DND-41 (cell line): ENCODE data around the gene NTM.

ENCODE experiments used
- ATAC-seq: fragments of 200-7000 bp; cut with Tn5 transposase; 3 replicates; pipeline ENCODE4 v1.9.1; 2021; ENCODE audit warnings: low read depth; ENCODE audit not compliant: insufficient read depth
- DNase-seq: peaks from one replicate; pipeline ENCODE4 v3.0.0-alpha.2; 2020
- H2AFZ ChIP-seq: 2 replicates; pipeline ENCODE4 v1.6.0; 2012; ENCODE audit warnings: low read depth, low read length
- H3K27ac ChIP-seq: 2 replicates; pipeline ENCODE4 v1.5.1; 2012; ENCODE audit warnings: low read length, inconsistent platforms
- H3K27me3 ChIP-seq: fragments of 200-600 bp; sonication (generic); 2 replicates; pipeline ENCODE4 v1.6.0; 2012; ENCODE audit warnings: low read length, mild to moderate bottlenecking, inconsistent platforms; ENCODE audit not compliant: insufficient read depth, poor library complexity
- H3K36me3 ChIP-seq: 2 replicates; pipeline ENCODE4 v1.5.1; 2012; ENCODE audit warnings: low read length, inconsistent platforms; ENCODE audit not compliant: insufficient read depth
- H3K4me1 ChIP-seq: 2 replicates; pipeline ENCODE4 v1.5.1; 2012; ENCODE audit warnings: mild to moderate bottlenecking, low read length; ENCODE audit not compliant: insufficient read depth
- H3K4me2 ChIP-seq: 2 replicates; pipeline ENCODE4 v1.6.0; 2012; ENCODE audit warnings: mild to moderate bottlenecking, moderate library complexity, low read length, inconsistent platforms; ENCODE audit not compliant: insufficient read depth
- H3K4me3 ChIP-seq, 2 experiments: fragments of 200-600 bp in 1 of 2; shearing (Covaris generic) in 1 of 2; 2 replicates each; pipeline ENCODE4 v1.5.1; 2012 to 2016; ENCODE audit warnings: inconsistent platforms in 2 of 2, low read length in 2 of 2, mild to moderate bottlenecking in 2 of 2, low read depth in 1 of 2, moderate library complexity in 1 of 2
- H3K79me2 ChIP-seq: 2 replicates; pipeline ENCODE4 v1.6.0; 2012; ENCODE audit warnings: low read length, inconsistent platforms; ENCODE audit not compliant: insufficient read depth
- H3K9ac ChIP-seq: 2 replicates; pipeline ENCODE4 v1.6.0; 2012; ENCODE audit warnings: low read depth, mild to moderate bottlenecking, inconsistent platforms, low read length, moderate library complexity
- H3K9me3 ChIP-seq: 2 replicates; pipeline ENCODE4 v1.5.1; 2012; ENCODE audit warnings: low read length, moderate library complexity, mild to moderate bottlenecking, inconsistent platforms; ENCODE audit not compliant: insufficient read depth, severe bottlenecking
- H4K20me1 ChIP-seq: 2 replicates; pipeline ENCODE4 v1.6.0; 2012; ENCODE audit warnings: low read length; ENCODE audit not compliant: insufficient read depth
- EZH2 ChIP-seq: IDR thresholded peaks from 3 replicates; pipeline ENCODE4 v1.6.1; 2012; ENCODE audit warnings: borderline replicate concordance, low read depth, mild to moderate bottlenecking, moderate library complexity, low read length, inconsistent platforms; ENCODE audit not compliant: severe bottlenecking
- TF ChIP-seq, protein P1 (sequence below): IDR thresholded peaks from 2 replicates; pipeline ENCODE4 v1.5.1; 2012; ENCODE audit warnings: borderline replicate concordance, low read length, moderate library complexity, mild to moderate bottlenecking; ENCODE audit not compliant: poor library complexity, severe bottlenecking; ENCODE audit errors: extremely low read depth

The NTM gene

DNA sequence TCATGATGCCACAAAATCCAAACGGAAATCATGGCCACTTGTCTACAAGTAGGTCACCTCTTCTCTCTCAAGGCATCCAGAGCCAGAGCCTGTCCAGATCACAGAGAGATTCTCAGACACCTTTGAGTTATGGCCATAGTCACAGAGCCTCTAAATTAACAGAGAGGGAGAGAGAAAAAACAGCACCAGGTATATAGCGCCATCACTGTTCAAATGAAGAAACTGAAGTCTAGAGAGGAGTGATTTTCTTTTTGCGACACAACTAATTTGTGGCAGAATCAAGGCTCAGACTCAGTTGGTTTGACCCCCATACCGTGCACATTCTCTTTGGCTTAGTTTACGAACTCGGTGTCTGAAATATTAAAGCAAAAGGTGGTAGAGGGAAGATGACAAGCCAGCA, 512.9 kb downstream of the NTM start:
- Histone ChIP-seq H3K4me1 (no peaks in the 10 kb centered on the region), H3K4me2 (no peak overlapping the region), H3K36me3 (no peaks in the 10 kb centered on the region), H2AFZ (no peak overlapping the region), H3K79me2 (no peaks in the 10 kb centered on the region), H3K27ac (no peak overlapping the region), H4K20me1 (no peaks in the 10 kb centered on the region), H3K4me3 (no peak overlapping the region), H3K9me3 (no peaks in the 10 kb centered on the region), H3K9ac (no peak overlapping the region), H3K27me3 (peaks cover 3% of the 10 kb centered on the region)
- DNase-seq = no peak
- ATAC-seq = no peak
- no peak for TF ChIP-seq EZH2

DNA sequence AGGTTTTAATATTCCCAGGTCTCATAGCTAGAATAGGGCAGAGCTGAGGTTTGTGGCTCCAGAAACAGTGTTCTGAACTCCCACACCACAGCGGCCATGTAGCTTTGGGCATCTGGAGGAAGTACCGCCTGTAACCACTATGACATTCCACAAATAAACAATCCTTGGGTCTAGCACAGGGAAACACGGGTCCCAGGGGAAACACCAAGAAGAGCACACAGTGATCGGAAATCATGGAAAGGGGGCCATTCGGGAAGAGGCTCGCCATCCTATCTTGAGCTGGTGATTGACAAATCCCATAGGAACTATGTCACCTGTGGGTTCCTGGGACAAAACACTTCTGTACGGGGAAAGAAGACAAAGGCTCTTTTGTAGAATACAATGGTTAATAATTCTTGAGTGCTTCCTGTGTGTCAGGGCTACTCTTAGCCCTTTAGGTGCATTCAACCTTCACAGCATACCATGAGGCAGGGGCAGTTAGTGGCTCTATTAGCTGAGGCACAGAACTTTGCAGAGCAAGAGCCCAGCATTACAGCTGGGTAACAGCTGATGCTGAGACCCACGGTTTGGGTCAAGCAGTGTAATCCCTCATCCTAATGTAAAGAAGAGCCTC, 514.2 kb downstream of the NTM start:
- peaks cover 3% of the 10 kb centered on the region for H3K27me3 ChIP-seq
- H3K9ac ChIP-seq = no peak overlapping the region
- no peaks in the 10 kb centered on the region for H3K9me3 ChIP-seq

DNA sequence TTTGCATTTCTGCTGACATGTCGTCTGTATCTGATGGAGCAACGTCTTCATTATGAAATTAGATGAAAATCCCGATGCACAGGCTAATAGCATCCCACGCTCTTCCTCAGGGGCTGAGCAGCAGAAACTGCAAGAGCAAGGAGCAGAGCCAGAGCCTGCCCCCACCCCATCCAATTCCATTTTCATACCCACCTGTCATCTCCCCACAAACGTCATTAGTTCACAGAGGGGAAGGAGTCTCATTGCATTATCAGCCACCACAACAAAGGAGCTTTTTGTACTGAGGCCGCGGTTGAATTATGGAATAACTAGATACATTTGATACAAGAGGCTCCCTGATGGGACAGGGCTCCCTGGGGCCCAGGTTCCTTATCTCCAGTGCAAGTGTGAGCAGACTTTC, 515.0 kb downstream of the NTM start:
- no peak overlapping the region for H3K9ac ChIP-seq
- H3K79me2 ChIP-seq = no peaks in the 10 kb centered on the region
- no peaks in the 10 kb centered on the region for H3K9me3 ChIP-seq
- H3K27ac ChIP-seq = no peak overlapping the region
- no peak overlapping the region for H2AFZ ChIP-seq
- no peak overlapping the region for H3K4me2 ChIP-seq
- peaks cover 3% of the 10 kb centered on the region for H3K27me3 ChIP-seq
- no peak for DNase-seq
- TF ChIP-seq, protein P1, sequence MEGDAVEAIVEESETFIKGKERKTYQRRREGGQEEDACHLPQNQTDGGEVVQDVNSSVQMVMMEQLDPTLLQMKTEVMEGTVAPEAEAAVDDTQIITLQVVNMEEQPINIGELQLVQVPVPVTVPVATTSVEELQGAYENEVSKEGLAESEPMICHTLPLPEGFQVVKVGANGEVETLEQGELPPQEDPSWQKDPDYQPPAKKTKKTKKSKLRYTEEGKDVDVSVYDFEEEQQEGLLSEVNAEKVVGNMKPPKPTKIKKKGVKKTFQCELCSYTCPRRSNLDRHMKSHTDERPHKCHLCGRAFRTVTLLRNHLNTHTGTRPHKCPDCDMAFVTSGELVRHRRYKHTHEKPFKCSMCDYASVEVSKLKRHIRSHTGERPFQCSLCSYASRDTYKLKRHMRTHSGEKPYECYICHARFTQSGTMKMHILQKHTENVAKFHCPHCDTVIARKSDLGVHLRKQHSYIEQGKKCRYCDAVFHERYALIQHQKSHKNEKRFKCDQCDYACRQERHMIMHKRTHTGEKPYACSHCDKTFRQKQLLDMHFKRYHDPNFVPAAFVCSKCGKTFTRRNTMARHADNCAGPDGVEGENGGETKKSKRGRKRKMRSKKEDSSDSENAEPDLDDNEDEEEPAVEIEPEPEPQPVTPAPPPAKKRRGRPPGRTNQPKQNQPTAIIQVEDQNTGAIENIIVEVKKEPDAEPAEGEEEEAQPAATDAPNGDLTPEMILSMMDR = no peak
- H3K4me1 ChIP-seq = no peaks in the 10 kb centered on the region
- no peaks in the 10 kb centered on the region for H4K20me1 ChIP-seq
- ATAC-seq = no peak
- no peak overlapping the region for H3K4me3 ChIP-seq
- H3K36me3 ChIP-seq = no peaks in the 10 kb centered on the region

More for the DNA sequence above, 514.2 kb downstream of the NTM start:
- no peak for ATAC-seq
- Histone ChIP-seq H3K4me1 (no peaks in the 10 kb centered on the region), H3K4me3 (no peak overlapping the region), H3K4me2 (no peak overlapping the region), H3K36me3 (no peaks in the 10 kb centered on the region), H3K27ac (no peak overlapping the region), H2AFZ (no peak overlapping the region), H4K20me1 (no peaks in the 10 kb centered on the region), H3K79me2 (no peaks in the 10 kb centered on the region)
- DNase-seq = no peak
- TF ChIP-seq EZH2 = no peak
- TF ChIP-seq, protein P1 = no peak

DNA sequence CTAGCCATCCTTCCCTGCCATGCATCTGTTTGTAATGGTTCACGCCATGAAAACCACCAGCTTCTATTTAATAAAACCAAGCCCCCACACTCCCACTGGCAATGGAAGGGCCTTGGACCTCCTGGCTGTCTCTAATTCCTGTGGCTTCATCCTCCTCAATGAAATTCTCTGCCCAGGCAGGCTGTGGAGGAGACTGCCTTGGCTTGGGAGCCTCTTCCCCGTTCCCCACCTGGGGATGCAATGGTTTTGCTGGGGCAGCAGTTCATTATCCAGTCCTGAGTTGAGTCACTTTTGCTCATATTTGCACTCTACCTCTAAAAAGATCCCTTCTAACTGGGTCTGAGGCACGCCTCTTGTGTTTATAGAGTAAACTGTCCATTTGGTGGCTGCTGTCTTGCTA, 515.8 kb downstream of the NTM start:
- no peaks in the 10 kb centered on the region for H4K20me1 ChIP-seq
- DNase-seq = no peak
- no peak overlapping the region for H3K4me2 ChIP-seq
- TF ChIP-seq, protein P1 = no peak
- TF ChIP-seq EZH2 = no peak
- no peak overlapping the region for H3K9ac ChIP-seq
- no peaks in the 10 kb centered on the region for H3K4me1 ChIP-seq
- no peak overlapping the region for H3K27ac ChIP-seq
- H3K27me3 ChIP-seq = peaks cover 3% of the 10 kb centered on the region
- H3K9me3 ChIP-seq = no peaks in the 10 kb centered on the region
- no peaks in the 10 kb centered on the region for H3K36me3 ChIP-seq
- H2AFZ ChIP-seq = no peak overlapping the region
- no peak for ATAC-seq
- H3K4me3 ChIP-seq = no peak overlapping the region
- H3K79me2 ChIP-seq = no peaks in the 10 kb centered on the region
